ENCODE data around the gene C10orf105.

C10orf105 gene

DNA sequence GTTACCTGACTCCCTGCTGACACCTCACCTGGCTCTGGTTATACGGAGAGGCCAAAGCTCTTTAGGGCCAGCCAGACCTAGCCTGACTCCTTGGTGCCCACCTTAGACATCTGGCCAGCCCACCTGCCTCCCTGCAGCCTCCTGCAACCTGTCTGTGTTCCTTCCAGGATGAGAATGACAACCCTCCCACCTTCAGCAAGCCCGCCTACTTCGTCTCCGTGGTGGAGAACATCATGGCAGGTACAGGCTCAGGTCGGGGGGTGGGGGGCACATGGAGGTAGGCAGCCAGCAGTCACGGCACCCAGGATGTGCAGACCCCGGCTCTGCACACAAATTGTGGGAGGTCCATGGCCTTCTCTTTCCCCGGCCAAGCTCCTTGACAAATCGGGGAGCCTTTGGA is 32.1 kb downstream of the C10orf105 start:
- no peak overlapping the region for H3K4me2 ChIP-seq (ENCODE audit: low read length)
- H3K79me2 ChIP-seq, result no peaks in the 10 kb centered on the region
- H3K9ac ChIP-seq, result no peak overlapping the region
- H3K9me3 ChIP-seq (ENCODE audit: control insufficient read depth, low read length), result no peaks in the 10 kb centered on the region
- no peak overlapping the region for H2AFZ ChIP-seq
- no peaks in the 10 kb centered on the region for H3K36me3 ChIP-seq (ENCODE audit: control insufficient read depth, insufficient read depth, low read length)
- H3K27me3 ChIP-seq (ENCODE audit: control insufficient read depth, insufficient read depth, low read length), result no peaks in the 10 kb centered on the region
- no peak overlapping the region for H3K27ac ChIP-seq
- H3K4me3 ChIP-seq (ENCODE audit: low read depth, low read length), result no peak overlapping the region
- no peaks in the 10 kb centered on the region for H3K4me1 ChIP-seq
- TF ChIP-seq CTCF (IDR thresholded peaks at IDR 0.05), result no peak

- Histone ChIP-seq H3K27ac (no peak overlapping the region), H2AFZ (no peak overlapping the region), H3K36me3 (ENCODE audit: control insufficient read depth, insufficient read depth, low read length) (no peaks in the 10 kb centered on the region), H3K9ac (no peak overlapping the region), H3K4me2 (ENCODE audit: low read length) (no peak overlapping the region), H3K4me3 (ENCODE audit: low read depth, low read length) (no peak overlapping the region), H3K79me2 (no peaks in the 10 kb centered on the region), H3K27me3 (ENCODE audit: control insufficient read depth, insufficient read depth, low read length) (no peaks in the 10 kb centered on the region), H3K4me1 (no peaks in the 10 kb centered on the region), H3K9me3 (ENCODE audit: control insufficient read depth, low read length) (no peaks in the 10 kb centered on the region)
- no peak for TF ChIP-seq CTCF (IDR thresholded peaks at IDR 0.05)
Measured at GRCh38 chr10:71687077-71687476, 32.5 kb downstream of the C10orf105 start.

DNA sequence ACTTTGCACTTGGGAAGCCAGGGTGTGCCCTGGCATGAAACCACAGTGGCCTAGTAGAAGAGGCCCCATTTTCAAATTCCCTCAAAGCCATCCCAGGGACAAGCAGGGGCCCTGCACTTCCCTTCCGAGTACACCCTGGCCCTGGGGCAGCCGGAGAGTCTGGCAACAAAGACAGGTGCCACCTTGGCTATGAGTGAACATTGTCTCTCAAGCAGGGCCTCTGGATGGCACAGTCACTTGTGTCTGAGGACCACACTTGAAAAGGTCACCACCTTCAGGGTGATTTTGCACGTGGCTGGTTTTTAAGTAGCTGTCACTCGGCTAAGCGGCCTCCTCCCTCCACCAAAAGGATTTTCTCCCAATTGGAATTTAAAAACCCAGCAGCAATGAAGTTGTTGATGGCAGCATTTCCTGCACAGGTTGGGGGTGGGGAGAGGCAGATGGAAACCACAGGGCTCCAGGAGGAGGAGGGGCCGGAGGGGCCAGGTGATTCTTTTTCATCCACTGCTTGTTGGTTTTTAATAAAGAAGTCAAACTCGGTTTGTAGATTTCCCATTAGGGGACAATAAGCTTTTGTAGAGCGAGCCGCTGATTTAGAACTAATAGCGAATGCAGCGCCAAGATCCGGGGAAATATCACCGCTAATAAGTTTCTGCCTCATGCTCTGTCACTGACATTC is 33.9 kb downstream of the C10orf105 start:
- H3K27ac ChIP-seq, result no peak overlapping the region
- no peak for TF ChIP-seq CTCF (IDR thresholded peaks at IDR 0.05)
- H3K36me3 ChIP-seq (ENCODE audit: control insufficient read depth, insufficient read depth, low read length), result no peaks in the 10 kb centered on the region

GRCh38 chr10:71684356-71685173 is 35.0 kb downstream of the C10orf105 start:
- Histone ChIP-seq H3K27me3 (ENCODE audit: control insufficient read depth, insufficient read depth, low read length) (no peaks in the 10 kb centered on the region), H3K4me2 (ENCODE audit: low read length) (no peak overlapping the region), H3K79me2 (no peaks in the 10 kb centered on the region), H3K36me3 (ENCODE audit: control insufficient read depth, insufficient read depth, low read length) (no peaks in the 10 kb centered on the region), H3K27ac (no peak overlapping the region), H2AFZ (no peak overlapping the region), H3K4me3 (ENCODE audit: low read depth, low read length) (no peak overlapping the region), H3K4me1 (no peaks in the 10 kb centered on the region), H3K9ac (no peak overlapping the region), H3K9me3 (ENCODE audit: control insufficient read depth, low read length) (no peaks in the 10 kb centered on the region)
- no peak for TF ChIP-seq CTCF (IDR thresholded peaks at IDR 0.05)

More for the DNA sequence above, 33.9 kb downstream of the C10orf105 start:
- H3K4me1 ChIP-seq, result no peaks in the 10 kb centered on the region
- H2AFZ ChIP-seq, result no peak overlapping the region
- no peak overlapping the region for H3K4me3 ChIP-seq (ENCODE audit: low read depth, low read length)
- no peaks in the 10 kb centered on the region for H3K79me2 ChIP-seq
- H3K4me2 ChIP-seq (ENCODE audit: low read length), result no peak overlapping the region
- H3K27me3 ChIP-seq (ENCODE audit: control insufficient read depth, insufficient read depth, low read length), result no peaks in the 10 kb centered on the region
- no peaks in the 10 kb centered on the region for H3K9me3 ChIP-seq (ENCODE audit: control insufficient read depth, low read length)
- no peak overlapping the region for H3K9ac ChIP-seq

Data from parathyroid adenoma (tissue), 2 donors.